GM12878 (cell line): ENCODE results near the gene RAPGEF4. TPM values are rescaled to one million over a fixed set of nuclear protein-coding genes. Genes with fewer than 3 reads are reported as not detected.

ENCODE experiments used
- ATAC-seq: fragments of 200-7000 bp; cut with Tn5 transposase; 3 replicates; pipeline ENCODE4 v1.9.1; 2020; ENCODE audit warnings: mild to moderate bottlenecking, moderate library complexity
- BruUV-seq: library from RNA; stranded (reverse); fragments of 400-500 nt; replicated peaks from 2 replicates; lab custom pipeline; 2021; lab: Mats Ljungman, UMichigan
- CTCF ChIA-PET: fragments of 300-600 bp; sonication (Branson Sonifier 250); formaldehyde crosslinking; extraction: SDS; loops from one replicate; lab custom pipeline; 2021; ENCODE audit warnings: inconsistent platforms; lab: Yijun Ruan, JAX
- POLR2A ChIA-PET: fragments of 350-600 bp; formaldehyde crosslinking; extraction: SDS; loops from one replicate; lab custom pipeline; 2021; ENCODE audit warnings: inconsistent platforms; lab: Charles Lee
- RAD21 ChIA-PET: fragments of 300-600 bp; sonication (Branson Sonifier 250); formaldehyde crosslinking; loops from one replicate; lab custom pipeline; 2023; ENCODE audit warnings: antibody characterized with exemption; ENCODE audit not compliant: unreplicated experiment; lab: Charles Lee
- SMC1A ChIA-PET: fragments of 300-600 bp; sonication (Branson Sonifier 250); formaldehyde crosslinking; loops from one replicate; lab custom pipeline; 2023; ENCODE audit not compliant: unreplicated experiment, uncharacterized antibody; lab: Charles Lee
- DNase-seq: peaks from one replicate; pipeline ENCODE4 v3.0.0-alpha.2; 2011; ENCODE audit warnings: low read depth, low spot score
- FAIRE-seq: peaks from 3 replicates; lab custom pipeline; 2011; peaks lifted over from hg19 to GRCh38; lab: Jason Lieb, UNC
- H2AFZ ChIP-seq: 2 replicates; pipeline ENCODE4 v1.6.0; 2011; ENCODE audit warnings: low read depth, low read length, control low read depth; ENCODE audit not compliant: control insufficient read depth
- H3K27ac ChIP-seq: 2 replicates; pipeline ENCODE4 v1.5.1; 2011; ENCODE audit warnings: control low read depth; ENCODE audit not compliant: control insufficient read depth, insufficient read depth
- H3K27me3 ChIP-seq, 2 experiments: replicated peaks in 1 of 2; 2 replicates each; pipeline versions ENCODE4 v1.6.0 to v1.6.1; 2011; ENCODE audit warnings: low read length in 1 of 2; ENCODE audit not compliant: control insufficient read depth in 2 of 2, insufficient read depth in 2 of 2
- H3K36me3 ChIP-seq, 2 experiments: 2 replicates each; pipeline ENCODE4 v1.5.1; 2011; ENCODE audit warnings: low read length in 1 of 2; ENCODE audit not compliant: control insufficient read depth in 2 of 2, insufficient read depth in 2 of 2
- H3K4me1 ChIP-seq: 2 replicates; pipeline ENCODE4 v1.6.1; 2011; ENCODE audit warnings: mild to moderate bottlenecking, low read length, moderate library complexity, mixed read lengths; ENCODE audit not compliant: control insufficient read depth, insufficient read depth
- H3K4me2 ChIP-seq: 2 replicates; pipeline ENCODE4 v1.6.0; 2011; ENCODE audit warnings: control low read depth; ENCODE audit not compliant: control insufficient read depth, insufficient read depth
- H3K4me3 ChIP-seq: fragments of 200-600 bp; sonication (generic); 2 replicates; pipeline ENCODE4 v1.5.1; 2016
- H3K79me2 ChIP-seq: 2 replicates; pipeline ENCODE4 v1.6.0; 2011; ENCODE audit warnings: low read length; ENCODE audit not compliant: control insufficient read depth, insufficient read depth
- H3K9ac ChIP-seq: 2 replicates; pipeline ENCODE4 v1.8.0; 2011; ENCODE audit warnings: low read length, control low read depth, mixed read lengths; ENCODE audit not compliant: control insufficient read depth, insufficient read depth
- H3K9me3 ChIP-seq: replicated peaks from 3 replicates; pipeline ENCODE4 v1.5.1; 2011; ENCODE audit warnings: mild to moderate bottlenecking, low read length; ENCODE audit not compliant: control insufficient read depth, insufficient read depth
- H4K20me1 ChIP-seq: 2 replicates; pipeline ENCODE4 v1.6.0; 2011; ENCODE audit not compliant: control insufficient read depth, insufficient read depth
- ASH2L ChIP-seq: fragments of 300-600, 200-600 bp; sonication (generic); IDR thresholded peaks from 2 replicates; pipeline ENCODE4 v1.6.1; 2017; ENCODE audit warnings: low read depth, mild to moderate bottlenecking, borderline replicate concordance
- ATF2 ChIP-seq: IDR thresholded peaks from 2 replicates; pipeline ENCODE4 v1.6.1; 2012; ENCODE audit warnings: low read length, inconsistent platforms
- ATF7 ChIP-seq: fragments of 450-650 bp; IDR thresholded peaks from 2 replicates; pipeline ENCODE4 v1.6.1; 2016; ENCODE audit warnings: low read depth, mild to moderate bottlenecking
- BRCA1 ChIP-seq: IDR thresholded peaks from 2 replicates; pipeline ENCODE4 v1.6.1; 2011; ENCODE audit warnings: low read depth, low read length, improper control_type of control experiment
- CREM ChIP-seq: IDR thresholded peaks from 2 replicates; pipeline ENCODE4 v1.6.1; 2014; ENCODE audit warnings: antibody characterized with exemption, low read depth
- DPF2 ChIP-seq: fragments of 450-650 bp; IDR thresholded peaks from 2 replicates; pipeline ENCODE4 v1.6.1; 2017; ENCODE audit warnings: mild to moderate bottlenecking
- EGR1 ChIP-seq, 2 experiments: IDR thresholded peaks; 1 replicate in 1 of 2; 2 replicates in 1 of 2; pipeline ENCODE4 v1.6.1; 2011 to 2012; ENCODE audit warnings: low read depth in 2 of 2, low read length in 2 of 2, borderline replicate concordance in 1 of 2, mild to moderate bottlenecking in 1 of 2, moderate library complexity in 1 of 2
- EP300 ChIP-seq, 2 experiments: fragments of 150-350 bp in 1 of 2; IDR thresholded peaks; 2 replicates each; pipeline ENCODE4 v1.6.1; 2011 to 2012; ENCODE audit warnings: low read depth in 2 of 2, low read length in 2 of 2, borderline replicate concordance in 1 of 2, improper control_type of control experiment in 1 of 2, inconsistent platforms in 1 of 2; ENCODE audit not compliant: control insufficient read depth in 1 of 2
- FOXK2 ChIP-seq: fragments of 450-650 bp; IDR thresholded peaks from 2 replicates; pipeline ENCODE4 v1.6.1; 2017; ENCODE audit warnings: mild to moderate bottlenecking, moderate library complexity
- IKZF1 ChIP-seq: fragments of 450-650 bp; conservative IDR thresholded peaks from 2 replicates; pipeline ENCODE4 v1.6.1; 2017; ENCODE audit warnings: antibody characterized with exemption, mild to moderate bottlenecking
- IRF4 ChIP-seq: IDR thresholded peaks from 2 replicates; pipeline ENCODE4 v1.6.1; 2011; ENCODE audit warnings: low read depth, low read length
- NR2C1 ChIP-seq: fragments of 450-650 bp; IDR thresholded peaks from 2 replicates; pipeline ENCODE4 v1.6.1; 2017; ENCODE audit warnings: antibody characterized with exemption, mild to moderate bottlenecking, moderate library complexity
- POLR2A ChIP-seq: IDR thresholded peaks from 2 replicates; pipeline ENCODE4 v1.6.1; 2011; ENCODE audit warnings: low read depth, mild to moderate bottlenecking, low read length
- RELB ChIP-seq: fragments of 450-650 bp; IDR thresholded peaks from 2 replicates; pipeline ENCODE4 v1.6.1; 2017; ENCODE audit warnings: low read depth, mild to moderate bottlenecking, moderate library complexity
- SKIL ChIP-seq: fragments of 450-650 bp; IDR thresholded peaks from 2 replicates; pipeline ENCODE4 v1.6.1; 2017; ENCODE audit warnings: mild to moderate bottlenecking, low read depth, inconsistent platforms; ENCODE audit not compliant: poor library complexity, severe bottlenecking
- SREBF2 ChIP-seq: IDR thresholded peaks from 2 replicates; pipeline ENCODE4 v1.6.1; 2012; ENCODE audit warnings: mild to moderate bottlenecking, low read length
- TBL1XR1 ChIP-seq: IDR thresholded peaks from 2 replicates; pipeline ENCODE4 v1.6.1; 2012; ENCODE audit warnings: low read depth, low read length, improper control_type of control experiment
- TCF12 ChIP-seq: IDR thresholded peaks from 2 replicates; pipeline ENCODE4 v1.6.1; 2011; ENCODE audit warnings: low read depth, mild to moderate bottlenecking, low read length
- WRNIP1 ChIP-seq: IDR thresholded peaks from 2 replicates; pipeline ENCODE4 v1.6.1; 2011; ENCODE audit warnings: low read depth, low read length, improper control_type of control experiment, borderline replicate concordance
- WGBS: methylation state at CpG from one replicate; pipeline ENCODE4 v1.1.6; 2016; ENCODE audit warnings: low lambda C conversion rate; ENCODE audit not compliant: insufficient replicate concordance, insufficient coverage; ENCODE audit errors: missing lambda C conversion rate; 5-methylcytosine and 5-hydroxymethylcytosine counted together
- in situ Hi-C: fragments of 300-500 bp; cut with MboI; formaldehyde crosslinking; loops from 9 replicates; pipeline ENCODE4 v1.14.3; 2018; ENCODE audit warnings: mixed read lengths
- intact Hi-C: fragments of 100-400 bp; cut with micrococcal nuclease; formaldehyde crosslinking; loops from one replicate; pipeline ENCODE4 v1.14.2; 2022; ENCODE audit not compliant: unreplicated experiment
- polyA plus RNA-seq, 11 experiments: library from polyadenylated mRNA; depleted of rRNA in 4 of 11; unstranded in 6 of 11; stranded (reverse) in 5 of 11; fragments of >200 nt; fragmentation: Nextera tagmentation in 4 of 11; fragmentation: Illumina TruSeq in 1 of 11; extraction: Ambion mirVana in 4 of 11; extraction: Trizol in 1 of 11; gene quantifications; 1 replicate in 1 of 11; 2 replicates in 10 of 11; pipeline versions ENCODE4 v1.2.1 to v1.2.3, GENCODE V29; 2011 to 2016; ENCODE audit warnings: inconsistent platforms in 2 of 11, missing spikeins in 2 of 11, low read depth in 1 of 11
- total RNA-seq, 4 experiments: library from RNA; depleted of rRNA in 3 of 4; stranded (reverse); fragments of >200 nt in 3 of 4; fragmentation: Illumina TruSeq in 1 of 4; extraction: Trizol in 1 of 4; gene quantifications; 2 replicates each; pipeline versions ENCODE4 v1.2.1 to v1.2.3, GENCODE V29; 2013 to 2021

The RAPGEF4 gene
- total and polyA plus RNA-seq, 10 of the 15 experiments (the other 5 are each of a cell fraction or from before 2014, with no cell fraction given) = 0.18 TPM; not detected in 8

- no peaks in the 10 kb centered on the region for H4K20me1 ChIP-seq
- RAD21 ChIA-PET = no interaction called here
- no peak for FAIRE-seq
- intact Hi-C loops = no loop called here
- ATAC-seq = no peak
- TF ChIP-seq ATF7 (no peak), TCF12 (no peak), NR2C1 (no peak), ATF2 (no peak), SREBF2 (no peak), IKZF1 (no peak), RELB (no peak), POLR2A (no peak), EGR1 (IDR thresholded peaks at IDR 0.05; ENCODE audit: borderline replicate concordance in 1 of 2, low read depth in 2 of 2, low read length in 2 of 2) (no peak), SKIL (no peak), IRF4 (no peak), CREM (no peak), WRNIP1 (no peak), FOXK2 (no peak), ASH2L (no peak), BRCA1 (no peak), DPF2 (no peak), TBL1XR1 (no peak), EP300 (IDR thresholded peaks at IDR 0.05; ENCODE audit: borderline replicate concordance in 1 of 2, control insufficient read depth in 1 of 2, low read depth in 2 of 2, low read length in 2 of 2) (no peak)
- TF ChIP-seq, all 136 proteins: peak for 0
- ChIA-PET SMC1A (no interaction called here), CTCF (interaction anchor here (0.8 to 1.3 kb wide), 2 partner anchors 27 to 399 kb away, joined by 3 read pairs; no protein-coding TSS in a partner anchor), POLR2A (no interaction called here)
- Histone ChIP-seq H3K9ac (no peak overlapping the region), H2AFZ (no peak overlapping the region), H3K36me3 (no peaks in the 10 kb centered on the region), H3K27me3 (peaks cover 0 to 8% of the 10 kb centered on the region in 2 experiments; a peak in 2 of 4 replicates), H3K4me1 (no peaks in the 10 kb centered on the region), H3K27ac (no peak overlapping the region), H3K79me2 (no peaks in the 10 kb centered on the region), H3K4me2 (no peak overlapping the region), H3K9me3 (no peaks in the 10 kb centered on the region), H3K4me3 (no peak overlapping the region)
- DNase-seq = no peak
- BruUV-seq = no TSS peak
- 31% methylated on average over 7 of the region's 7 CpGs for WGBS
- in situ Hi-C loops = no loop called here
Observed at GRCh38 chr2:173001664-173002604, 266.3 kb downstream of the RAPGEF4 start.
